Measurements from ENCODE around the gene PLA2R1. TPM values are rescaled to one million over a fixed set of nuclear protein-coding genes. Genes with fewer than 3 reads are reported as not detected.

Gene PLA2R1
- total and polyA plus RNA-seq, 2 of the 4 experiments (the other 2 are of a cell fraction), result 0.43 to 0.54 TPM

DNA sequence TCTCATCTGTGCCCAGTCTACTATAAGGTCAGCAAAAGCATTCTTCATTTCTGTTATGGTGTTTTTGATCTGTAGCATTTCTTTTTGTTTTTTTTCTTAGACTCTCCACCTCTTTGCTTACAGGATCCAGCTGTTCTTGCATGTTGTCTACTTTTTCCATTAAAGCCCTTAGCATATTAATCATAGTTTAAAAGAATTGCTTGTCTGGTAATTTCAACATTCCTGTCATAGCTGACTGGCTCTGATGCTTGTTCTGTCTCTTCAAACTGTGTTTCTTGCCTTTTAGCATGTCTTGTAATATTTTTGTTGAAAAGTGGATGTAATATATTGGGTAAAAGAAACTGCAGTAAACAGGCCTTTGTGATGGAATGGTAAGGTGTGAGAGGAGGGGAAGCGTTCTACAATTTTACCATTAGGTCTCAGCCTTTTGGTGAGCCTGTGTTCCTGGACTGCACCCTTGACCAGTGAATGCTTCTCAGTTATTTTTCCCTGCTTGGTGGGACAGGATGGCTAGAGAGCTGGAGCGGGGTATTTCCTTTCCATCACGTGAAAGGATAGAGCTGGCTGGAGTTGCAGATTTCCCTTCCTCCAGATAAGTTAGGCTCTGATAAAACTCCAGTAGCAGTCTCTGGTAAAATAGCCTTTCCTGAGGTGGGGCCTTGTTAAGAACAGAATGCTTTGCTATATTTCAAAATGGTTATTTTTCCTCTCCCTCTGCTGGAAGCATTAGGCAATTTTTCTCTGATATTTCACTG, 65.4 kb downstream of the PLA2R1 start:
- intact Hi-C loops (cut with micrococcal nuclease) (no loop called here), dilution Hi-C loops (cut with HindIII; ENCODE audit: low sequenced_read_pairs, unreplicated experiment) (no loop called here), in situ Hi-C loops (cut with MboI; ENCODE audit: low sequenced_read_pairs) (no loop called here)
- peaks cover 2% of the 10 kb centered on the region; the same call in 1 of the 2 replicates for H3K9me3 ChIP-seq (ENCODE audit: control insufficient read depth, insufficient read depth, low read length)
- no peak overlapping the region for H4K8ac ChIP-seq (ENCODE audit: low read depth in 2 of 2, low read length in 2 of 2)
- no peak overlapping the region for H2BK120ac ChIP-seq (ENCODE audit: low read depth, low read length)
- H2BK5ac ChIP-seq (ENCODE audit: low read depth, low read length, poor library complexity, severe bottlenecking), result no peak overlapping the region
- H4K91ac ChIP-seq (ENCODE audit: insufficient read depth, low read depth, low read length), result no peak overlapping the region
- DNase-seq (no peak), ATAC-seq (ENCODE audit: low read depth) (peak; percentile 44)
- BruUV-seq (replicated peaks), result no TSS peak
- TF ChIP-seq MAFK (IDR thresholded peaks at IDR 0.05; ENCODE audit: low read depth, low read length) (no peak), BHLHE40 (IDR thresholded peaks at IDR 0.05; ENCODE audit: low read depth, low read length) (no peak), RAD21 (IDR thresholded peaks at IDR 0.05; ENCODE audit: low read length) (no peak), RCOR1 (IDR thresholded peaks at IDR 0.05; ENCODE audit: insufficient replicate concordance, low read length) (no peak), NFE2L2 (IDR thresholded peaks at IDR 0.05; ENCODE audit: low read depth, low read length) (no peak), FOS (IDR thresholded peaks at IDR 0.05; ENCODE audit: low read depth, low read length) (no peak), CHD1 (IDR thresholded peaks at IDR 0.05; ENCODE audit: low read depth, low read length) (no peak), SMC3 (IDR thresholded peaks at IDR 0.05; ENCODE audit: low read depth, low read length) (no peak), MXI1 (IDR thresholded peaks at IDR 0.05; ENCODE audit: borderline replicate concordance, low read depth, low read length) (no peak), CEBPB (IDR thresholded peaks at IDR 0.05; ENCODE audit: low read depth, low read length) (no peak), POLR2A (IDR thresholded peaks at IDR 0.05; ENCODE audit: low read depth, low read length) (no peak), RFX5 (IDR thresholded peaks at IDR 0.05; ENCODE audit: low read depth, low read length) (no peak)
- TF ChIP-seq, protein P1, sequence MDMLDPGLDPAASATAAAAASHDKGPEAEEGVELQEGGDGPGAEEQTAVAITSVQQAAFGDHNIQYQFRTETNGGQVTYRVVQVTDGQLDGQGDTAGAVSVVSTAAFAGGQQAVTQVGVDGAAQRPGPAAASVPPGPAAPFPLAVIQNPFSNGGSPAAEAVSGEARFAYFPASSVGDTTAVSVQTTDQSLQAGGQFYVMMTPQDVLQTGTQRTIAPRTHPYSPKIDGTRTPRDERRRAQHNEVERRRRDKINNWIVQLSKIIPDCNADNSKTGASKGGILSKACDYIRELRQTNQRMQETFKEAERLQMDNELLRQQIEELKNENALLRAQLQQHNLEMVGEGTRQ (IDR thresholded peaks at IDR 0.05; ENCODE audit: low read depth, low read length), result no peak
- TF ChIP-seq, protein P2, sequence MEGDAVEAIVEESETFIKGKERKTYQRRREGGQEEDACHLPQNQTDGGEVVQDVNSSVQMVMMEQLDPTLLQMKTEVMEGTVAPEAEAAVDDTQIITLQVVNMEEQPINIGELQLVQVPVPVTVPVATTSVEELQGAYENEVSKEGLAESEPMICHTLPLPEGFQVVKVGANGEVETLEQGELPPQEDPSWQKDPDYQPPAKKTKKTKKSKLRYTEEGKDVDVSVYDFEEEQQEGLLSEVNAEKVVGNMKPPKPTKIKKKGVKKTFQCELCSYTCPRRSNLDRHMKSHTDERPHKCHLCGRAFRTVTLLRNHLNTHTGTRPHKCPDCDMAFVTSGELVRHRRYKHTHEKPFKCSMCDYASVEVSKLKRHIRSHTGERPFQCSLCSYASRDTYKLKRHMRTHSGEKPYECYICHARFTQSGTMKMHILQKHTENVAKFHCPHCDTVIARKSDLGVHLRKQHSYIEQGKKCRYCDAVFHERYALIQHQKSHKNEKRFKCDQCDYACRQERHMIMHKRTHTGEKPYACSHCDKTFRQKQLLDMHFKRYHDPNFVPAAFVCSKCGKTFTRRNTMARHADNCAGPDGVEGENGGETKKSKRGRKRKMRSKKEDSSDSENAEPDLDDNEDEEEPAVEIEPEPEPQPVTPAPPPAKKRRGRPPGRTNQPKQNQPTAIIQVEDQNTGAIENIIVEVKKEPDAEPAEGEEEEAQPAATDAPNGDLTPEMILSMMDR (conservative IDR thresholded peaks at IDR 0.05; ENCODE audit: low read depth, low read length), result no peak
- TF ChIP-seq, protein P3, sequence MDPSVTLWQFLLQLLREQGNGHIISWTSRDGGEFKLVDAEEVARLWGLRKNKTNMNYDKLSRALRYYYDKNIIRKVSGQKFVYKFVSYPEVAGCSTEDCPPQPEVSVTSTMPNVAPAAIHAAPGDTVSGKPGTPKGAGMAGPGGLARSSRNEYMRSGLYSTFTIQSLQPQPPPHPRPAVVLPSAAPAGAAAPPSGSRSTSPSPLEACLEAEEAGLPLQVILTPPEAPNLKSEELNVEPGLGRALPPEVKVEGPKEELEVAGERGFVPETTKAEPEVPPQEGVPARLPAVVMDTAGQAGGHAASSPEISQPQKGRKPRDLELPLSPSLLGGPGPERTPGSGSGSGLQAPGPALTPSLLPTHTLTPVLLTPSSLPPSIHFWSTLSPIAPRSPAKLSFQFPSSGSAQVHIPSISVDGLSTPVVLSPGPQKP (IDR thresholded peaks at IDR 0.05; ENCODE audit: borderline replicate concordance, low read depth, low read length), result no peak
- no peak overlapping the region for H3K4me2 ChIP-seq (ENCODE audit: low read depth, low read length)
- H3K14ac ChIP-seq (replicated peaks; ENCODE audit: low read depth, low read length), result no peak overlapping the region
- no peak overlapping the region for H2AK9ac ChIP-seq (replicated peaks; ENCODE audit: low read depth, low read length, poor library complexity)
- H3K4me1 ChIP-seq (ENCODE audit: control insufficient read depth, insufficient read depth, low read length), result no peaks in the 10 kb centered on the region; the same call in 1 of the 2 replicates
- no peak overlapping the region for H2BK20ac ChIP-seq (ENCODE audit: low read depth, low read length)
- no CpG with 5 or more reads among the region's 3 CpGs for WGBS, 2 experiments (ENCODE audit: extremely low coverage in 2 of 2, insufficient read length in 1 of 2)
- H3K79me1 ChIP-seq (ENCODE audit: low read depth in 1 of 2, low read length in 2 of 2), result no peaks in the 10 kb centered on the region
- no peak overlapping the region for H2AFZ ChIP-seq (replicated peaks; ENCODE audit: low read length, poor library complexity)
- no peak overlapping the region for H2AK5ac ChIP-seq (ENCODE audit: low read depth, low read length)
- H3K9me1 ChIP-seq (ENCODE audit: insufficient read depth, low read length), result no peaks in the 10 kb centered on the region
- POLR2A ChIA-PET (ENCODE audit: unreplicated experiment), result no interaction called here
- CTCF ChIA-PET, result interaction anchor here (1.0 kb wide), 1 partner anchor 9 kb away, joined by 4 read pairs; no protein-coding TSS in a partner anchor
- H3K4me3 ChIP-seq (ENCODE audit: insufficient read depth, low read depth, low read length), result no peak overlapping the region
- no peak overlapping the region for H3K56ac ChIP-seq (ENCODE audit: extremely low read depth, insufficient read depth, low read length)
- H3K36me3 ChIP-seq (ENCODE audit: control insufficient read depth, insufficient read depth, low read length), result no peaks in the 10 kb centered on the region
- no peak overlapping the region for H2BK15ac ChIP-seq (ENCODE audit: low read depth, low read length)
- no peak overlapping the region for H3K9ac ChIP-seq (ENCODE audit: low read depth, low read length)
- peaks cover 2% of the 10 kb centered on the region; the same call in 1 of the 2 replicates for H3K27me3 ChIP-seq (ENCODE audit: control insufficient read depth, insufficient read depth, low read length)
- no peak overlapping the region for H4K5ac ChIP-seq (ENCODE audit: low read depth, low read length)
- no peak overlapping the region for H3K27ac ChIP-seq (ENCODE audit: insufficient read depth, low read length)
- no peak overlapping the region for H3K23ac ChIP-seq (ENCODE audit: low read depth, low read length)
- no peak overlapping the region for H3K18ac ChIP-seq (ENCODE audit: low read depth, low read length)
- no peak overlapping the region for H3K4ac ChIP-seq (ENCODE audit: low read depth, low read length)
- H4K20me1 ChIP-seq (ENCODE audit: insufficient read depth, low read length), result no peaks in the 10 kb centered on the region
